Measurements from ENCODE around the gene ATP11B. TPM values are rescaled to one million over a fixed set of nuclear protein-coding genes. Genes with fewer than 3 reads are reported as not detected.
"Not testable (repeated sequence)": the region's sequence is repeated elsewhere in the genome, so short reads cannot be mapped to it uniquely, and the experiment has no call there.

Gene ATP11B
- total RNA-seq, 1 donor from 2014 or later: 117 TPM

GRCh38 chr3:182795389-182795782 is 2.1 kb downstream of the ATP11B start:
- no peak for DNase-seq

DNA sequence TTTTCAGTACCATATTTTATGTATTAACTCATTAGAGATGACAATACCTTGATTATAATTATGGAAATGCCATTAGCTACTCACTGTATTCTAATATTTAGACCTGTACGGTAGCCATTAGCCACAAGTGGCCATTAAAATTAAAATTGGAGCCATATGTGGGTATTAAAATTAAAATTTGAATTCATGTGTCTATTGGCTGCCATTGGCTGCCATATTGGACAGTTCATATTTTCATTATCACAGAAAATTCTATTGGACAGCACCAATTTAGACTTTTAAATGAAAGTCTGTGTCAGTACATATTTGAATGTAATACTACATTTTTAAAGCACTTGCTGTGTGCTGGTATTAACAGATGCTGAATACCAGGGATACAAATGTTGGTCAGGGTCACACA is 3.0 kb downstream of the ATP11B start:
- no peak for DNase-seq

GRCh38 chr3:182797876-182798275 is 4.6 kb downstream of the ATP11B start:
- DNase-seq: no peak

- not testable (repeated sequence) for DNase-seq
These were observed 5.8 kb downstream of the ATP11B start for GRCh38 chr3:182799143-182799542.

- DNase-seq: no peak
These were observed 7.2 kb downstream of the ATP11B start for GRCh38 chr3:182800508-182800907.

GRCh38 chr3:182802413-182803390 is 9.4 kb downstream of the ATP11B start:
- DNase-seq: no peak

DNA sequence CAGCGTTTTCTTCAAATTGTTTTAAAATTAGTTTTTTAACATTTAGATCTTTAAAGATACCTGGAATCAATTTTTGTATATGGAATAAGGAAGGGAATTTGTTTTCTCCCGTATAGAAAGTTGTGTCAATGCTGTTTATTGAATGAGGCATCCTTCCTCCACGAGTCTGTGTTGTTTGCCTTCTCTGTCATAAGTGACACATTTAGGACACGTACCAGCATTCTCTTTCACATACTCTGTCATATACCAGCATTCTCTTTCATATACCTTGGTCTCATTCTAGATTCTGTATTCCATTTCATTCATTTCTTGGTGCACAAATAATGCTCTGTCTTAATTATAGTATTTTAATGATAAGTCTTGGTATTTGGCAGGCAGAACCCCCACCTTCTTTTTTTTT is 10.3 kb downstream of the ATP11B start:
- no peak for DNase-seq

GRCh38 chr3:182807061-182807460 is 13.8 kb downstream of the ATP11B start:
- no peak for DNase-seq

DNA sequence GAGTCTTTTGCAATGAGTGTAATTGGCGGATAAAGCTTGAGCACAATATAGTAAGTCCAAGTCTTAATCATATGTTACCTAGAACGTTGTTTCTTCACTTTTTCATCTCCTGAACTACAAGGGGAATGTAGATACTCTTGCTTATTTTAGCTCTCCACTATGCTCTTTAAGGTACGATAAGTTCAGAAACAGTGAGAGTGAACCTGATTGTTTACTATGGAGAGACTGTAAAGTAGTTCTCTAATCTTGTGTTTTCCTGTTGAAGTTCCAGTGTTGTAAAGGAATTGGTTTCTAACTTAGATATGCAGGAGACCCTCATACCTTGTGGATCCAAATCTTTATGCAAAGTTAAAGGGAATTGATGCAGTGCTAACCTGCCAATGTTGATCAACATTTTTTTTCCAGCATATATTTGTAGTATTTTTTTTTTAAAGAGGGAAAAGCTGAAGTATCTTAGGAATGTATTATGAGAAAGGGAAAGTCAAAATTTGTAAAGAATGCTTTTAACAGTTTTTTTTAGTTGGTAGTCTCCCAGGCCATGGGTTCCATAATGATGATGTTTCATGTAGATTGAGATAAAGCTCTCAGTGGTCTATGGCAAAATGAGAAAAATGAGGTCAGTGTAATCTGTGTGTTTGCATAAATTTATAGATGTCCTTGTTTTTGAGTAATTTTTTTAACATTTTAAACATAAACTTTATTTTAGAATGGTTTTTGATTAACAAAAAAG is 14.9 kb downstream of the ATP11B start:
- DNase-seq: no peak

- DNase-seq: no peak
These were observed 16.2 kb downstream of the ATP11B start for GRCh38 chr3:182809531-182809930.

GRCh38 chr3:182810574-182811268 is 17.4 kb downstream of the ATP11B start:
- DNase-seq: no peak

GRCh38 chr3:182811269-182811596 is 17.9 kb downstream of the ATP11B start:
- DNase-seq: no peak

GRCh38 chr3:182812123-182812522 is 18.8 kb downstream of the ATP11B start:
- DNase-seq: no peak

DNA sequence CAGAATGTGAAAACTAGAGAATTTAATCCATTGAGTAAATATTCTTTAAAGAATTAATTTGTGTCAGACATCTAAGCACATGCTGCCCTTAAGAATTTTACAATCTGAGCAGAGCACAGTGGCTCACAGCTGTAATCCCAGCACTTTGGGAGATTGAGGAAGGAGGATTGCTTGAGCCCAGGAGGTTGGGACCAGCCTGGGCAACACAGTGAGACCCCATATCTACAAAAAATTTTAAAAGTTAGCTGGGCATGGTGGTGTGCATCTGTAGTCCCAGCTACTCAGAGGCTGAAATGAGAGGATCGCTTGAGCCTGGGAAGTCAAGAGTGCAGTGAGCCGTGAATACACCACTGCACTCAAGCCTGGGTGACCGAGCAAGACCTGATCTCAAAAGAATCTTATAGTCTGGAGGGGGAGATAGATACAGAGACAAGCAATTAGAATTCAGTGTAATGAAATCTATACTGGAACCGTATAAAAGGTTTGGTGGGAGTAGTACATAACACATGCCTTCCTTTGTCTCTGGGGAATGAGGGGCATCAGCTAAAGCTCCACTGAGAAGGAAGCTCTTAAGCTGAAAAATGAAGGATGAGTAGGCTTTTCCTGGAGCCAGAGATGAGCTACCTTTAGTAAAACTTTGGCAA is 21.2 kb downstream of the ATP11B start:
- no peak for DNase-seq

DNA sequence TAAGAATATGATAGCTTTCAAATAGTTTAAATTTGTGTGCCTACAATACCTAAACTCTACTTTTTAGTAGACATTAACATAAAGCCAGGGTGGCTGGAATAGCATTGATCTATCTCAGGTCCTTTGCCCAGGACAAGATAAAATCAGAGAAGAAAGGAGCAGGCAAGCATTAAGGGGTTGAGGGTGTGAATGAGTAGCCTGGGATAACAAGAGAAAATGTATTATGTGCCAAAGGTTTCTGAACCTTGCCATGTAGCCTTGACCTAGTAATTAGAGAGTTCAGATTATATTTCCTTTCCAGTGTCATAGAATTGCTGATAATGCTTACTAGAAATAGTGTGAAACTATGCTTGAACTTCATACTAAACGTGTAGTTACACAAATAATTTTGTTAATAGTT is 22.9 kb downstream of the ATP11B start:
- DNase-seq: no peak

- DNase-seq: no peak
These were observed 25.1 kb downstream of the ATP11B start for GRCh38 chr3:182818296-182818978.

DNA sequence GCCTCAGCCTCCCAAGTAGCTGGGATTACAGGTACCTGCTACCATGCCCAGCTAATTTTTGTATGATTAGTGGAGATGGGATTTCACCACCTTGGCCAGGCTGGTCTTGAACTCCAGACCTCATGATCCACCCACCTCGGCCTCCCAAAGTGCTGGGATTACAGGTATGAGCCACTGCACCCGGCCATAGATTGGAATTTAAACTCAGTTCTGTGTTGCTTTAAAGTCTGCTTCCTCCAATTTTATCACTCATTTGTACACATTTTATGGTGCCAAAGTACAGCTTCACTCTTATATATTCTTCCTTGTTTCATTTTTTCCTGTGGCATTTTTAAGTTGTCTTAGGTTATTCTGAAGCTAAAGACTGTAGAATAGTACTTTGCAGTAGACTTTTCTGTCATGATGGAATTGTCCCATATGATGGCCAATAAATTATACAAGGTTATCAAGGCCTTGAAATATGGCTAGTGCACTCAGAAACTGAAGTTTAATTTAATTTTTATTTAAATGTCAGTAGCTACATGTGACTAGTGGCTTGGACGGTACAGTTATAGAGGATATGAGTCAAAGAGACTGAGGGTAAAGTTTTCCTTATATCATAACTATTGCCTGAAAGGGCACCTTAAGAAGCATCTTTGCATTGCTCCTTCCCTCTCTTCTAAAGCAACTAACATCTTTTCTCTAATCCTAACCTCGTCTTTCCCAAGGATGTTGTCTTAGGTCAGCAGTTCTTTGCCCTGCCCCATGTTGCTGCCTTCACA is 28.1 kb downstream of the ATP11B start:
- no peak for DNase-seq

DNA sequence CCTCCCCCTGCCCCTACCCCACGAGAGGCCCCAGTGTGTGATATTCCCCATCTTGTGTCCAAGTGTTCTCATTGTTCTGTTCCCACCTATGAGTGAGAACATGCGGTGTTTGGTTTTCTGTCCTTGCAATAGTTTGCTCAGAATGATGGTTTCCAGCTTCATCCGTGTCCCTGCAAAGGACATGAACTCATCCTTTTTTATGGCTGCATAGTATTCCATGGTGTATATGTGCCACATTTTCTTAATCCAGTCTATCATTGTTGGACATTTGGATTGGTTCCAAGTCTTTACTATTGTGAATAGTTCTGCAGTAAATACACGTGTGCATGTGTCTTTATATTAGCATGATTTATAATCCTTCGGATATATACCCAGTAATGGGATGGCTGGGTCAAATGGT is 29.0 kb downstream of the ATP11B start:
- DNase-seq: not testable (repeated sequence)

DNA sequence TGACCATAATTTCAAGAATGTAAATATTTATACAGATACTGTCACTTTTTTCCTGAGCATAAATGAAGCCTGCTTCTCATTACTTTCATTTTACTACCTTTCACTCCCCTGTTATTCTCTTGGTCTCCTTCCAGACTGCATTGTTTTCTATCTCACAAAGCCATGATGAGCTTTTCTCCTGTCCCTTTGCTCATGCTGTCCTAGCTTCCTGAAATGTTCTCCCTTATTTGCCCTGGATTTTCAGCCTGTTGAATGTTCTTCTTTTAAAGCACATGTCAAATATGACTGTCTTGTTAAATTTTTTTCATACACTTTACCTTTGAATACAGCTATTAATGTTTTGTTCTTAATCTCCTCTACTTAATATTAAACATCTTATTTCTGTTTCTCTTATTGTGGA is 31.7 kb downstream of the ATP11B start:
- DNase-seq: no peak

GRCh38 chr3:182829761-182830405 is 36.6 kb downstream of the ATP11B start:
- DNase-seq: no peak

Measured in occipital lobe (tissue), 2 donors.